Activated CD4-positive, alpha-beta memory T cell treated with anti-CD3 and anti-CD28 coated beads, Interleukin-2, amount 10 ng/mL, durations not matched to agents 7 days and 5 days (primary cell): Measurements from ENCODE around the gene PHLDA3. TPM values are rescaled to one million over a fixed set of nuclear protein-coding genes. Genes with fewer than 3 reads are reported as not detected.

ENCODE experiments used
- CTCF ChIA-PET: fragments of 350-600 bp; sonication (Branson Sonifier 250); formaldehyde crosslinking; loops from one replicate; lab custom pipeline; 2021; ENCODE audit warnings: antibody characterized with exemption, inconsistent platforms; lab: Charles Lee
- POLR2A ChIA-PET: fragments of 350-600 bp; sonication (Branson Sonifier 250); formaldehyde crosslinking; loops from one replicate; lab custom pipeline; 2021; ENCODE audit warnings: antibody characterized with exemption; lab: Charles Lee
- DNase-seq: peaks from one replicate; pipeline ENCODE4 v3.0.0-alpha.2; 2020
- H3K27ac Mint-ChIP-seq: one replicate; pipeline ENCODE4 v1.8.0; 2021; ENCODE audit warnings: mild to moderate bottlenecking, mixed read lengths
- H3K27me3 Mint-ChIP-seq: one replicate; pipeline ENCODE4 v1.8.0; 2021; ENCODE audit warnings: mixed read lengths
- H3K36me3 Mint-ChIP-seq: one replicate; pipeline ENCODE4 v1.8.0; 2021; ENCODE audit warnings: low read depth, mixed read lengths
- H3K4me1 Mint-ChIP-seq: one replicate; pipeline ENCODE4 v1.8.0; 2021; ENCODE audit warnings: mixed read lengths
- H3K4me3 Mint-ChIP-seq: one replicate; pipeline ENCODE4 v1.8.0; 2021; ENCODE audit warnings: mild to moderate bottlenecking, mixed read lengths
- H3K9me3 Mint-ChIP-seq: one replicate; pipeline ENCODE4 v1.8.0; 2021; ENCODE audit warnings: mixed read lengths
- total RNA-seq, 2 experiments: library from RNA; stranded (reverse); gene quantifications; one replicate each; pipeline ENCODE4 v1.2.3, GENCODE V29; 2021

PHLDA3 gene
- total RNA-seq, 2 experiments from 2014 or later = 9.0 to 11.4 TPM

GRCh38 chr1:201420608-201421002 is 48.4 kb downstream of the PHLDA3 start:
- no peak overlapping the region for H3K27ac Mint-ChIP-seq
- CTCF ChIA-PET = no interaction called here
- no peak overlapping the region for H3K4me3 Mint-ChIP-seq
- no peaks in the 10 kb centered on the region for H3K4me1 Mint-ChIP-seq
- DNase-seq = no peak
- H3K27me3 Mint-ChIP-seq = peaks cover 21% of the 10 kb centered on the region
- H3K9me3 Mint-ChIP-seq = no peaks in the 10 kb centered on the region
- POLR2A ChIA-PET = no interaction called here
- H3K36me3 Mint-ChIP-seq = no peaks in the 10 kb centered on the region

DNA sequence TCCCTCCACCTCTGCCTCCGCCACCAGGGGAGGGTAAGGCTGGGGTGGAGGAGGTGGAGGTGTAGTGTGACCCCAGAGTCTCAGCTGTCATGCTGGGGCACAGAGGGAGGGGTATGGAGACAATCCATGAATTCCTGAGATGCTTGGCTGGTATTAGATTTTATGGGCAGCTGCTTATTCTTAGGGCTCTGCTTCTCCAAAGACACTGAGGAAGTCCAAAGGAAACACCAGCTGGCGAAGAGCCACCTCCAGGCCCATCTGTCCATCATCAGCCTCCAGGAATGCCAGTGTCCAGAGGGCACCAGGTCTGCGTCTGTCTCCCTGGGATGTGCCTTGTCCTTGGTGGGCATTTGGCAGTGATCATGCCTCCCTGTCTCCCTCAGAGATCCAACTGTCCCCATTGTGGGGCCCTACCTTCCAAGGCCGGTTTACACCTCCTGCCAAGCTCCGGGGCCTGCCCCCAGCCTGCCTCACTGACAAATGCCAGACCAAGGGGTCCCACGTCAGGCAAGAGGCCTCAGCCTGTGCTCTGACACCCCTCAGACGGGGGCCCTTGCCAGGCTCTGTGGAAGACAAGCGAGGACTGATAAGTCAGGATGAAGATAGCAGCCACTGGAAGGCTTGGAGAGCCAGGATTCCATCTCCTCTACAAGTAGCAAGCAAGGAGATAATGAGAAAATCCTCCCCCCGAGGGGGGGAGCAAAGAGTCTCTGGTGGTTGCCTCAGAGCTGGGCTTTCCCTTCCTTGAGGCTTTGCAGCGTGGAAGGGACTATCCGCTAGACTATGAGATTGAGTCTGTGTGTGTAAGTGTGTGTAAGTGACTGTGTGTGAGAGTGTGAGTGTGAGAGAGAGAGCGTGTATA is 49.0 kb downstream of the PHLDA3 start:
- Mint-ChIP-seq H3K27ac (no peak overlapping the region), H3K36me3 (no peaks in the 10 kb centered on the region), H3K9me3 (no peaks in the 10 kb centered on the region), H3K4me1 (no peaks in the 10 kb centered on the region), H3K27me3 (peaks cover 23% of the 10 kb centered on the region), H3K4me3 (no peak overlapping the region)
- POLR2A ChIA-PET = no interaction called here
- CTCF ChIA-PET = no interaction called here
- no peak for DNase-seq

DNA sequence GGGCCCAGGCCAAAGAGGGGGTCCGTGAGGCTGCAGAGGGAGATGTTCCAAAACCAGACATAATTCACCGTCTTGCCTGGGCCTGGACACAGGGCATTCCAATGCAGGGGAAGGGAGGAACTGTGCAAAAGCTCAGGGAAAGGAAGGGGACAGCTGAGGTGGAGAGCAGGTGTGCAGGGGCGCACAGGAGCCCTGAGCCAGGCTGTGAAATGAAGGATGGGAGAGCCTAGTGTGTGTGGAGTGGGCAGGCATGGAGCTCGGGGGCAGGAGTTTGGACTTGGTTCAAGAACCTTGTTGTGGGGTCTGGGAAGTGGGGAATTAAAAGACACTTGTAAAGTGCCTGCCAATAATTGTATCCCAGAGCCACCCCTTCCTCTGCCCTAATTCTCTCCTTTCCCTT is 49.7 kb downstream of the PHLDA3 start:
- peaks cover 23% of the 10 kb centered on the region for H3K27me3 Mint-ChIP-seq
- POLR2A ChIA-PET = no interaction called here
- no peak for DNase-seq
- H3K9me3 Mint-ChIP-seq = no peaks in the 10 kb centered on the region
- no peaks in the 10 kb centered on the region for H3K4me1 Mint-ChIP-seq
- H3K4me3 Mint-ChIP-seq = no peak overlapping the region
- CTCF ChIA-PET = no interaction called here
- no peaks in the 10 kb centered on the region for H3K36me3 Mint-ChIP-seq
- no peak overlapping the region for H3K27ac Mint-ChIP-seq

DNA sequence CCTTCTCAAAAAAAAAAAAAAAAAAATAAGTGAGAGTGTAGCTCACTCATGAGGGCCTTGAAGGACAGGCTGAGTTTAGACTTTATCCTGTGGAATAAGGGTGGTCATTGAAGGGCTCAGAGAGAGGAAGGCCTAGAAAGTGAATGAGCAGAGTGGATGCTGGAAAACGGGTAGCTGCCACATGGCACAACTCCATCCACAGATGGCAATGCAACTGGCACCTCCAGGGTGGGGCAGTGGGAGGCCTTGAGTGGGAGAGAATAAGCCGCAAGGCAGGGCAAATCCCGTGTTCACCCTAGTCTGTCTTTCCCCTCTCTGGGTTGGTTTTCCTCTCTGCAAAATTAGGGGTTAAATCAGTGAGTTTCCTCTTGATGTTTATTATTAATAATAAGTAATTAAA is 50.5 kb downstream of the PHLDA3 start:
- ChIA-PET CTCF (interaction anchor here (0.7 to 1.5 kb wide), 4 partner anchors 10 to 130 kb away, joined by 3 to 8 read pairs (median 8); no protein-coding TSS in a partner anchor), POLR2A (no interaction called here)
- no peaks in the 10 kb centered on the region for H3K9me3 Mint-ChIP-seq
- H3K36me3 Mint-ChIP-seq = no peaks in the 10 kb centered on the region
- H3K27me3 Mint-ChIP-seq = peaks cover 23% of the 10 kb centered on the region
- no peaks in the 10 kb centered on the region for H3K4me1 Mint-ChIP-seq
- no peak for DNase-seq
- H3K4me3 Mint-ChIP-seq = no peak overlapping the region
- no peak overlapping the region for H3K27ac Mint-ChIP-seq

Other genes starting within 250 kb of the PHLDA3 start
- not detected for gene PKP1, start 185.7 kb downstream of the PHLDA3 start, total RNA-seq
- gene TNNT2, start 91.5 kb downstream of the PHLDA3 start, total RNA-seq = not detected
- gene LAD1, start 69.9 kb downstream of the PHLDA3 start, total RNA-seq = not detected
- not detected for gene TNNI1, start 47.5 kb downstream of the PHLDA3 start, total RNA-seq
- 10 to 100 TPM; 77.1 to 77.8 TPM for gene CSRP1, start 37.9 kb upstream of the PHLDA3 start, total RNA-seq
- gene NAV1, start 69.9 kb upstream of the PHLDA3 start, total RNA-seq = 1 to 10 TPM; 2.8 to 3.0 TPM